Measurements from ENCODE around the gene KLK1.

The KLK1 gene

GRCh38 chr19:50835785-50836542 lies 12.4 kb upstream of the KLK1 start:
- DNase-seq, result peak; percentile 6

- no peak for DNase-seq
These were observed 11.7 kb upstream of the KLK1 start for GRCh38 chr19:50835103-50835784.

- DNase-seq, result no peak
These were observed 10.2 kb upstream of the KLK1 start for GRCh38 chr19:50833802-50834167.

GRCh38 chr19:50833117-50833801 lies 9.7 kb upstream of the KLK1 start, which contains the start of gene KLK15:
Gene KLK15 (minus strand): TSS chr19:50833574. CDS start chr19:50831492, 2,082 bp downstream.
- DNase-seq, result no peak

- DNase-seq, result no peak
These were observed 9.1 kb upstream of the KLK1 start for GRCh38 chr19:50832666-50833065.

GRCh38 chr19:50831026-50831396 lies 7.4 kb upstream of the KLK1 start:
- DNase-seq, result no peak

GRCh38 chr19:50830266-50831025 lies 6.9 kb upstream of the KLK1 start:
- no peak for DNase-seq

- no peak for DNase-seq
These were observed 6.2 kb upstream of the KLK1 start for GRCh38 chr19:50829801-50830200.

GRCh38 chr19:50827476-50827875 lies 3.9 kb upstream of the KLK1 start:
- no peak for DNase-seq

- DNase-seq, result no peak
These were observed 3.1 kb upstream of the KLK1 start for GRCh38 chr19:50826492-50827240.

GRCh38 chr19:50822661-50823208 lies 852 bp downstream of the KLK1 start:
- no peak for DNase-seq

- no peak for DNase-seq
These were observed 2.0 kb downstream of the KLK1 start for GRCh38 chr19:50821622-50822021.

GRCh38 chr19:50821248-50821612 lies 2.4 kb downstream of the KLK1 start:
- DNase-seq, result no peak

- DNase-seq, result no peak
These were observed 2.9 kb downstream of the KLK1 start for GRCh38 chr19:50820549-50821247.

GRCh38 chr19:50820086-50820485 lies 3.5 kb downstream of the KLK1 start:
- DNase-seq, result no peak

- no peak for DNase-seq
These were observed 4.0 kb downstream of the KLK1 start for GRCh38 chr19:50819636-50820035.

GRCh38 chr19:50818859-50819472 lies 4.6 kb downstream of the KLK1 start:
- no peak for DNase-seq

- DNase-seq, result no peak
These were observed 5.4 kb downstream of the KLK1 start for GRCh38 chr19:50817941-50818858.

GRCh38 chr19:50815439-50815838 lies 8.1 kb downstream of the KLK1 start:
- DNase-seq, result no peak

GRCh38 chr19:50814883-50815282 lies 8.7 kb downstream of the KLK1 start:
- DNase-seq, result no peak
